ENCODE data around the gene TSSK3. TPM values are rescaled to one million over a fixed set of nuclear protein-coding genes. Genes with fewer than 3 reads are reported as not detected.
A peak's percentile ranks its signal among the peaks of the same experiment; 100 is the strongest.

TSSK3 gene
- total RNA-seq, 1 donor from 2014 or later = 4.8 TPM

DNA sequence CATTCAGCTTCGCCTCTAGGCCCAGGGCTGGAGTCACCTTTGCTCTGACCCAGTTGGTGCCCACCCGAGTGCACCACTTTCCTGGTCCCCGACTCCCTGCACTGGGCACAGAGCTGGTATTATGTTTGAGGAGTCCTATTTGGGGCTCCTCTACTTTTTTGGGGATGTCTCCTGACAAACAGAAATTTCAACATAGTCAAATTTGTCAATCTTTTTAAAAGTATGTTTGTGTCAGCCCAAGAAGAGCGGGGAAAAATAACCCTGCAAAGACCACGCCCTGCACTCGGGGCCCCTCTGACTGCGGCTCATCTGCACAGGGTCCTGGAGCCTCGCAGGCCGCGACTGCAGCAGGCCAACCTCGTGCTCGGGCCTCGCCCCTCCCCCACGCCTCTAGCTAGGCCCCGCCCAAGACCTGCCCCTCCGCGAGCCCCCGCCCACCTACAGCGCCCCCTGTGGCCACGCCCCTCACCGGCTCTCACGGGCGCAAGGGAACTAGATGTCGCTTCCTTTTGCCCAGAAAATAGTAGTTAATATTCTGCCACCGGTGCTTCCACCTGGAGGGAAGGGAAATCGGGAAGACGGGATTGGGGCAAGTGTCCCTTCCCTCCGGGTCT is 11.4 kb upstream of the TSSK3 start:
- DNase-seq (ENCODE audit: low spot score in 2 of 2) = peak in 1 of 2 donors; percentile 84
- intact Hi-C loops (cut with DNase I) = loop anchor here (1.0 to 2.0 kb wide), 4 partner anchors 15 to 111 kb away; partner anchors contain the start of genes BSDC1, HDAC1 and MARCKSL1

DNA sequence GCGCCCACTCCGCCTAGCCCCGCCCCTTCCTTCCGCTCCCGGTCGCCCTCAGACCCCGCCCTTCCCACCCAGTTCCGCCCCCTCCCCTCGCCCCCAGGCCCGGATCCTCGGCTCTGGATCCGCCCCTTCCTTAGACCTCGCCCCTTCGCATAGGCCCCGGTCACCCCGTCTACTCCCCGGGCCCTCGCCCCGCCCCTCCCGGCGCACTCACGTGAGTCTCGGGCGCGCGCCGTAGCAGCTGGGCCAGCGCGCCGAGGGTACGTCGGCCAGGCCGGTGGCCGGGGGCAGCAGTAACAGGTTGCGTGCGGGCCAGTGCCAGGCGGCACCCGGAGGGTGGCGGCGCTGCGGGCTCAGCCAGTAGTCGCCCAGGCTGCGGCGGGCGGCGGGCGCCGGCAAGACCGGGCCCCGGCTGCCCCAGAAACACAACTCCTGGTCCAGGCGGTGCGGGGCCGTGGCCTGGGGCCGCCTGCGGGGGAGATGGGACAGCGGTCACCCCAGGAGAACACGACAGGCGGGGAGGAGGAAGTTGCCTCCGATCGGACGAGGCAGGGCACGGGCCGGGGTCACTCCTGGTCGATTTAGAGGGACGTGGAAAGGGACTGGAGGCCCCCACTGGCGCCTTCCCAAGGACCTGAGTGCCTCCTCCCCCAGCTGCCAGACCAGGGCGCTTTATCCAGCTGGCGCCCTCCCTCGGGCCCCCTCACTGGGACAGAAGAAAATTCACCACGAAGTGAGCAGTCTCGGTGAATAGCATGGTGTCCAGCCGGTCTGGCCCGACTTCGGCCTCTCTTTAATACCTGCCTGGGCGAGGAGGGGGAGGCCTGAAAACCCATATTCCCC is 10.7 kb upstream of the TSSK3 start:
- Histone ChIP-seq H3K27ac (peak overlapping the region; percentile 81 to 84), H3K9me3 (no peaks in the 10 kb centered on the region), H3K36me3 (no peaks in the 10 kb centered on the region), H3K27me3 (no peaks in the 10 kb centered on the region), H3K4me3 (peak overlapping the region; percentile 76 to 82), H3K4me1 (peaks cover 12 to 29% of the 10 kb centered on the region in 2 donors)
- TF ChIP-seq, protein P1, sequence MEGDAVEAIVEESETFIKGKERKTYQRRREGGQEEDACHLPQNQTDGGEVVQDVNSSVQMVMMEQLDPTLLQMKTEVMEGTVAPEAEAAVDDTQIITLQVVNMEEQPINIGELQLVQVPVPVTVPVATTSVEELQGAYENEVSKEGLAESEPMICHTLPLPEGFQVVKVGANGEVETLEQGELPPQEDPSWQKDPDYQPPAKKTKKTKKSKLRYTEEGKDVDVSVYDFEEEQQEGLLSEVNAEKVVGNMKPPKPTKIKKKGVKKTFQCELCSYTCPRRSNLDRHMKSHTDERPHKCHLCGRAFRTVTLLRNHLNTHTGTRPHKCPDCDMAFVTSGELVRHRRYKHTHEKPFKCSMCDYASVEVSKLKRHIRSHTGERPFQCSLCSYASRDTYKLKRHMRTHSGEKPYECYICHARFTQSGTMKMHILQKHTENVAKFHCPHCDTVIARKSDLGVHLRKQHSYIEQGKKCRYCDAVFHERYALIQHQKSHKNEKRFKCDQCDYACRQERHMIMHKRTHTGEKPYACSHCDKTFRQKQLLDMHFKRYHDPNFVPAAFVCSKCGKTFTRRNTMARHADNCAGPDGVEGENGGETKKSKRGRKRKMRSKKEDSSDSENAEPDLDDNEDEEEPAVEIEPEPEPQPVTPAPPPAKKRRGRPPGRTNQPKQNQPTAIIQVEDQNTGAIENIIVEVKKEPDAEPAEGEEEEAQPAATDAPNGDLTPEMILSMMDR (IDR thresholded peaks at IDR 0.05) = peak in 1 of 3 experiments; percentile 6
- peak; percentile 76 to 97 for DNase-seq (ENCODE audit: low spot score in 2 of 2)
- intact Hi-C loops (cut with DNase I) = loop anchor here (1.0 to 2.0 kb wide), 4 partner anchors 15 to 111 kb away; partner anchors contain the start of genes BSDC1, HDAC1 and MARCKSL1

More for the DNA sequence above, 11.4 kb upstream of the TSSK3 start:
- Histone ChIP-seq H3K27ac (peak overlapping the region; percentile 81 to 84), H3K36me3 (no peaks in the 10 kb centered on the region), H3K4me1 (peaks cover 12 to 29% of the 10 kb centered on the region in 2 donors), H3K9me3 (no peaks in the 10 kb centered on the region), H3K4me3 (peak overlapping the region; percentile 76 to 82), H3K27me3 (no peaks in the 10 kb centered on the region)
- TF ChIP-seq, protein P1 (IDR thresholded peaks at IDR 0.05) = peak; percentile 58 to 78 (median 59)

- peak overlapping the region; percentile 81 to 84 for H3K27ac ChIP-seq
Observed at GRCh38 chr1:32352239-32352745, 10.0 kb upstream of the TSSK3 start.

DNA sequence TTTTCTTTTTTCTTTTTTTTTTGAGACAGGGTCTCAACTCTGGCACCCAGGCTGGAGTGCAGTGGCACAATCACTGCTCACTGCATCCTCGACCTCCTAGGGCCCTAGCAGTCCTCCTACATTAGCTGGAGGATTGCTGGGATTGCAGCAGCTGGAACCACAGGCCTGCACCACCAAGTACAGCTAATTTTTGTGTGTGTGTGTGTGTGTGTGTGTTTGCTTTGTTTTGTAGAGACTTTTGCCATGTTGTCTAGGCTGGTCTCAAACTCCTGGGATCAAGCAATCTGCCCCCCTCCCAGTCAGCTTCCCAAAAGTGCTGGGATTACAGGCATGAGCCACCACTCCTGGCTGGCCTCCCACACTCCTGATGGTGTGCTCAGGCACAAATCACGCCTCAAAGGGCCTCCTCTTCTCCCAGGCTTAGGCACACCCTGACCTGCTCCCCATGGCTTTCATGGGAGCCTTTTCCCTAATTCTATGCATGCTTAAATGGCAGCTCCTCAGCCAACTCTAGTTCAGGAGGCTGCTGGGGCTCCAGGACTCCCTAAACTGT is 9.4 kb upstream of the TSSK3 start:
- Histone ChIP-seq H3K27ac (peak overlapping the region; percentile 81 to 84), H3K4me3 (peak overlapping the region; percentile 76 to 82), H3K4me1 (peaks cover 12 to 29% of the 10 kb centered on the region in 2 donors), H3K27me3 (no peaks in the 10 kb centered on the region), H3K9me3 (no peaks in the 10 kb centered on the region), H3K36me3 (no peaks in the 10 kb centered on the region)
- intact Hi-C loops (cut with DNase I) = no loop called here
- TF ChIP-seq, protein P1 (IDR thresholded peaks at IDR 0.05) = no peak
- no peak for DNase-seq (ENCODE audit: low spot score in 2 of 2)

More at GRCh38 chr1:32352239-32352745, 10.0 kb upstream of the TSSK3 start:
- Histone ChIP-seq H3K9me3 (no peaks in the 10 kb centered on the region), H3K27me3 (no peaks in the 10 kb centered on the region), H3K4me3 (peak overlapping the region; percentile 76 to 82), H3K36me3 (no peaks in the 10 kb centered on the region), H3K4me1 (peaks cover 12 to 29% of the 10 kb centered on the region in 2 donors)
- TF ChIP-seq, protein P1 (IDR thresholded peaks at IDR 0.05) = no peak
- no peak for DNase-seq (ENCODE audit: low spot score in 2 of 2)
- intact Hi-C loops (cut with DNase I) = no loop called here

DNA sequence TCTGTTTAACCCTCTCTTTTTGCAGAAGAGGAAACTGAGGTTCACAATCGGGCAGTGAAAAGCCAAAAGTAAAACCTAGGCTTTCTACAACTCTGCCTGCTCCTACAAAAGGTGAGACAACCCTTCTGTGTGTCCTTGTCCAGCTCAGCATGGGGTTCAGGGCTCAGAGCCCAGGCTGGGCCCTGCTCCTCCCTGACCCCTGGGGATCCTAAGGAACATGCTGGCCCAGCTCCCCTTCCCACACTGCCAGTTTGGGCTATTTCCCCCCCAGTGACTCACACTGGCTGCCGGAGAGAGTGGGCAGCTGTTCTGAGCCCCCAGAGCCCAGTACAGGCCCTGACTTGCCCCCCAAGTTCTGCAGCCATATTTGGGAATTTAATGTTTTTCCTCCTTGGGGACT is 8.9 kb upstream of the TSSK3 start:
- Histone ChIP-seq H3K4me1 (peaks cover 12 to 29% of the 10 kb centered on the region in 2 donors), H3K27ac (peak overlapping the region; percentile 6 to 18)

More for the DNA sequence above, 8.9 kb upstream of the TSSK3 start:
- intact Hi-C loops (cut with DNase I) = no loop called here
- TF ChIP-seq, protein P1 (IDR thresholded peaks at IDR 0.05) = no peak
- Histone ChIP-seq H3K36me3 (no peaks in the 10 kb centered on the region), H3K9me3 (no peaks in the 10 kb centered on the region), H3K4me3 (no peak overlapping the region), H3K27me3 (no peaks in the 10 kb centered on the region)
- no peak for DNase-seq (ENCODE audit: low spot score in 2 of 2)
